Activated effector memory CD4-positive, alpha-beta T cell treated with Interleukin-2 at 50 U/mL for 16 hours (primary cell): ENCODE measurements around the gene USP21.
A peak's percentile ranks its signal among the peaks of the same experiment; 100 is the strongest.

Experiments used
- DNase-seq: peaks from one replicate; pipeline ENCODE4 v3.0.0-alpha.2; 2020

The USP21 gene

GRCh38 chr1:161172349-161172748 lies 13.0 kb downstream of the USP21 start:
- no peak for DNase-seq

DNA sequence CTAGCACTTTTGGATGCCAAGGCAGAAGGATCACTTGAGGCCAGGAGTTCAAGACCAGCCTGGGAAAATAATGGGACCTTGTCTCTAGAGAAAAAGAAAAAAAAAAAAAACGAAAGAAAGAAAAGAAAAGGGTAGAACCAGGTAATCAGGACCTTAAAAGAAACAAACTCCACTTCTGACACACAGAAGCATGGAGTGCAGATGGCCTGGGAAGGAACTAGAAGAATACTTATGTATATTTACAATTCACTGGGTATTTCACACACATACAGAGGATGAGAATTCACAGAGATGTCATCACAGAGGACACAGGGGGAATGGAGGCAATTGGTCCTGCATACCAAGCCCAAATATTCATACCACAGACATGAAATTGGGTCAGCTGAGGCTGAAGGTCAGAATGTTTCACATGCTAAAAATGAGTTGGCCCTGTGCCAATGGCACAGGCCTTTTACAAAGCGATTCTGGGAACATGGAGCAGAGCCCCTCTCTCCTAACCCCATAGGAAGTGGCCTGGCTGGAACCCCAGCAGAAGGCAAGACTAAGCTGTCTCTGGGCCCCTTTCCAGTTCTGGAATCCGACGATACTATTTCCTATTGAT lies 13.6 kb downstream of the USP21 start:
- no peak for DNase-seq

GRCh38 chr1:161173711-161174110 lies 14.4 kb downstream of the USP21 start:
- no peak for DNase-seq

DNA sequence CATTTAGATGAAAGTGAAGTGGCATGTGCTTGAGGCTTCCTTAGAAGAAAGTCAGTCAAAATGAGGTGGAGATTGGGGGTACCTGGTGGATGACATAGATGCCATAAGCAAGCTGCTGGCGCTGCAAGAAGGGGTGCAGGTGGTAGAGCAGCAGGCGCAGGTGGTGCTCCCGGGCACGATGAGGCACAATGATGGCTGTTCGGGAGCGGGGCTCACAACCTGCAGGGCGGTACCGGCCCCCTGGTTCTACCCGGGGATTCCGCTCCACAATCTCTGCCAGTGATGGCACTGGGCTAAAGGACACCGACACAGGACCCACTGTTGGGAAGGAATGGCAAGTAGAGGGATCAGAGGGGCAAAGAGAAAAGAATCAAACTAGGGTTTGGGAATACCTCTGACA lies 15.6 kb downstream of the USP21 start:
- DNase-seq: no peak

GRCh38 chr1:161175771-161176453 lies 16.6 kb downstream of the USP21 start:
- no peak for DNase-seq

DNA sequence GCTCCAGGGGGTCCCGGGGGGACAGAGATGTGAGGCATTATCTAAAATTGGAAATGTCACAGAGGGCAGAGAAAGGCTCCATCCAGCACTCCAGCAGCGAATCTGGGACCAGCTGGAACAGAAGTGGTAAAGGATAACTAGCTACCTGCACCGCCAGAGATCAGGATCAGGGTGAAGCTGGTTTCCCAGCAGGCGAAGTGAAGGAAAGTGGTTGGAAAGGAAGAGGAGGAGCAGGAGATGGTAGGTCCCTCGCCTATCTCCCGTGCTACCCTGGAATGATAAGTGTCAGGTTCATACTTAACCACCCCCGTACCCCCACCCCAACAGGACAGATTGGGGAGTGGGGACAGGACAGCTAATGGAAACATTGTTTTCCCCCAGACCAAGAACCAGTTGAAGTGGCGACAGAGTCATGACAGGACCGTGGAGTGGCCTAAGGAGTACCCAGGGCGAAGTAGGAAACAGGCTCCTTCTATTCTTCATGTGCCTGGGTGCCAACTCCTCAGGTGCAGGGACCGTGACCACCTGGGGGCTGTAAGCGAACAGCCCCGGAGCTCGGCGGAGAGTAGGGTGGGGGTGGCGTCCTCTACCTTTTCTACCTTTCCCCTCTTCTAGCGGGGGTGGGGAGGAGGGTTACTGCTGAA lies 17.3 kb downstream of the USP21 start:
- DNase-seq: no peak

DNA sequence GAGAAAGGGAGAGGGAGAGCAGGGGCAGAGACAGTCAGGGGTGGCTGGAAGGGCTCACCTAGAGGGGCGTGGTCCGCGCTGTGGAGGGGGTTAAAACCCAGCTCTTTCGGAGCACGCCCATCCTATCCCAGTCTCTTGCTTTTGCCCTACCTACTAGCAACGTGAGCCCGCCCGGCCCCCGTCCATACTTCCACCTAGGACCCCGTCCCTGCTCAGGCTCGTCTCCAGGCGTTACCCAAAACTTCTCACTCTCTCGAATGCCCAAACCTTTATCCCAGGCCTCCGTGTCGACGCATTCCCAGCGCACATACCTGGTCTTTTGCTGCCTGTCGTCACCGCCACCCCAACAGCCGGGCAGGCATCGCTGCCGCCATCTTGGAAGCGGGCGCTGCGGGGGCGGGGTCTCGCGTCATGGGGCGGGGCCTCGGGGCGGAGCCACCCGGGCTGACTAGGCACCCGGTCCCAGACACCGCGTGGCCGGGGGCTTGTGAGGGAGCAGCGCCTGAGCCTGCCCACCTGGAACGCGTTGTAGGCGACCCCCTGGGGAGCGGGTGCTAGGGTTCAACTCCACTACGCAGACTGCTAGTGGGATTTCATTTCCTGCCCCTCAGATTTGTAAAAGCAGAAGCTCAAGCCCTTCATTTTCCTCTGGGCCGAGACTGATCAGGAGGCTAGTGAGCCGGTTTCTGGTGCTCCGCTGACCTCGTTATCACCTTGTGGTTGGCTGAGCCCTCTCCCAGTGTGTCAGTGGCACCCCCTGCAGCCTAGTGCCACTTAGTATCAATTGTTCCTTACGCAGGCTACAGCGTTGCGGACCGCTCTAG lies 18.0 kb downstream of the USP21 start, which contains the start of gene B4GALT3:
B4GALT3 (minus strand) TSS at position 396 of the 824 bp plus-strand sequence. CDS start 1,447 bp downstream, outside the sequence.
- peak; percentile 92 for DNase-seq

- DNase-seq: no peak
Measured at GRCh38 chr1:161177936-161178244, 18.6 kb downstream of the USP21 start.

DNA sequence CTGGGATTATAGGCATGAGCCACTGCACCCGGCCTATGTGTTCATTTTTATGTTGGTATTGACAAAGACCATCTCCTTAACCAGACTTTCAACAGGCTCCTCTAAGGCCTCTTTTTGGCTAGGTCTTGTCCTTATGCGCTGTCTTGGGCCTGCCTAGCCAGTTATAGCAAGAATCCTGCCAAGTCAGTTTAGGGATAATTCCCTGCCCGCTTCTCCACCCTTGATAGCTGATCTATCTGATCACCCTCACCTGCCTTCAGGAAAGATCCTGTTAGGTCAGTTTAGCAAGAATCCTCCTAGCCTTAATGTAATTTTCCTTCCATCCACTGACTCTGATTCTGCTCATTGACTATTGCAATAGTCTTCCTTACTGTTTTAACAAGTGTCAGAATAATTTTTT lies 20.4 kb downstream of the USP21 start:
- DNase-seq: no peak

DNA sequence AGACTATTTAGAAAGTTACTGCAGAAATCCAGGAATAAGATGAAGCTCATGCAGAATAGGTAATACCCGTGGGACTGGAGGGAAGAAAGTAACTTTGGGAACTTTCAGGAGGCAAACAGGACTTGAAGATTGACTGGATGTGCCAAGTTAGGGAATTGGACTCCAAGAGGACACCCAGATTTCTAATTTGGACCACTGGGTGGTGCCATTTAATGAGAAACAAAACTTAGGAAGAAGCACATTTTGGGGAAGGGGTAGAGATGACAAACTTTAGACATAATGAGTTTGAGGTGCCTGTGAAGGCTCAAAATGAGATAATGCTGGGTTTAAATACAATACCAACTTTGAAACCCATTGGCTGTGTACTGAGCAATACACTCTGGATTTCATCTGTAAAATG lies 21.3 kb downstream of the USP21 start:
- no peak for DNase-seq

DNA sequence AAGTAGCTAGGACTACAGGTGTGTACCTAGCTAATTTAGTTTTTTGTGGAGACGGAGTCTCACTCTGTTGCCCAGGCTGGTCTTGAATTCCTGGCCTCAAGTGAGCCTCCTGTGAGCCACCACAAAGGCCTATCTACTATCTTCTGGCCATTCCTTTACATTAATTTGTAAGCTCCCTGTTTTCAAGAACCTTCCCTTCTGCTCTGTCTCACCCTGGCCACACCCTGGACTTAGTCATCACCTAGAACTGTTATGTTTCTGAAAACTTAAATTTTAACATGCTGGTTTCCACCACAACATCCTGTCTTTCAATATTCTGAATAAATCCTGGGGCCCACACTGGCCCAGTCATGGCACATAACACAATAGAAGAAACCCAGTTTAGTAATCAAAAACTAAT lies 22.9 kb downstream of the USP21 start:
- peak; percentile 51 for DNase-seq

DNA sequence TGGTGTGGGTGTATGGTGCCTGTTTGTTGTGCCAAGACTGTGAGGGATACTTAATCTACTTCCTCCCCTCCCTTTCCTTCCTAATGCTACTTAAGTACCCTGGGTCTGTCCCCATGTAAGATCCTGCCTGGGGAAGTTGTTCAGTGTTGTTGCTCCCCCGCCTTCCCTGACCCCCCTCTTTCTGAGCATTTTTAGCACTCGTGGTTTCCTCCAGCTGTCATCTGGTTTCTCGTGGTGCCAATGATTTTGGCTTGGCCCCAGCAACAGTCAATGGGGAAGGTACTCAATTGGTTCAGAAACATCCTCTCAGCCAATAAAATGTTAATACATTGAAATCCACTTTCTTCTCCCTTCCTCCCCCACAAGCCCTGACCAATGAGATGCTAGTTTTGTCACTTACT lies 26.0 kb downstream of the USP21 start:
- DNase-seq: peak; percentile 71

DNA sequence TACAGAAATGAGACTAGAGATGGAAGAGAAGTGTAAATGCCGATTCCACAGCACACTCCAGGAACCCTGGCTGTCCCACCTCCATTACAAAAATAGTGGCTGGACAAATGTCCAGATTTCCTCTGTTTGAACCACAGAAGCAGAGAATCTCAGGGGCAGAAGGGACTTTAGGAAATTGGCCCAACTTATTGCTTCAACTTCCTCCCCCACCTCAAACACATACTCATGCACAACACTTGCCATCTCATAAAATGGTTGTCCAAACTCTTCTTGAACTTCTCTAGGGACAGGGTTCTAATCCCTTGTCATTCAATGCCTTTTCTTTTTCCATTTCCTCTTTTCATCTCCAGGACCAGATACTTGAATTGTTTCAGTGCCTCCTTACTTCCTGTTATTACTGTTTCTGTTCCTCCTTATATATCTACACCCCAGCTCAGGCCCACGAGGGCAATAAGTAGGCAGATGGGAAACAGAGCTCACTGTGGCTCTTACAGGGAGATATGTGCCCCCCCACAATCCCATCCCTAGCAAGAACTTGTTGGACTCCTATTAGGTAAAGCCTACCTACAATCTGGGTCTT lies 26.5 kb downstream of the USP21 start:
- DNase-seq: no peak

- DNase-seq: no peak
Measured at GRCh38 chr1:161187311-161187710, 28.0 kb downstream of the USP21 start.

DNA sequence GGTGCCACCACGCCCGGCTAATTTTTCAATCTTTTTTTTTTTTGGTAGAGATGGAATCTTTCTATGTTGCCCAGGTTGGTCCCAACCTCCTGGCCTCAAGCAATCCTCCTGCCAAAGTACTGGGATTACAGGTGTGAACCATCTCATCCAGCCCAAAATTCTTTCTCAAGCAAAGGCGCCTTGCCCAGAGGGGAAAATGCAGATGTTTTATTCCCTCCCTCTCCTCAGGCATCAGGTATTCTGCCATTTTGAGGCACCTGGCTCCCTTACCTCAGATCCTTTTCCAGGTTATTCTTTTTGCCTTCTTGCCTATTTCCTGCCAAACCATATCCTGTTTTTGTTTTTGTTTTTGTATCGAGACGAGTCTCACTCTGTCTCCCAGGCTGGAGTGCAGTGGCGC lies 29.1 kb downstream of the USP21 start:
- no peak for DNase-seq

DNA sequence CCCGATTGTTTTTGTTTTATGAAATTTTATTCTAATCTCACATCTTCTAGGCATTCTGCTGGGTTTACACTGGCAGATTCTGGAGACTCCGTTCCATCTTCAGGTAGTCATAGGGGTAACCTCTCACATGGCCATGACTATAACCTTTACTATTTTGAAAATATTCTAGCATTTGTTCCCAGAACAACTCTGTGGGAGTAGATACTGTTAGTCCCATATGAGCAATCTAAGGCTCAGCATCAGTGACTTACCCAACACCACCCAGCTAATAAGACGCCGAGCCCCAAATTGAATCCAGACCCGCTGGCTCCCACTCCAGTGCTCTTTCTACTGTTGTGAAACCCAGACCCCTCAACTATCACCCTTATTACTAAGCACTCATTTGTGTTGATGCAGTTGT lies 29.7 kb downstream of the USP21 start:
- DNase-seq: no peak

DNA sequence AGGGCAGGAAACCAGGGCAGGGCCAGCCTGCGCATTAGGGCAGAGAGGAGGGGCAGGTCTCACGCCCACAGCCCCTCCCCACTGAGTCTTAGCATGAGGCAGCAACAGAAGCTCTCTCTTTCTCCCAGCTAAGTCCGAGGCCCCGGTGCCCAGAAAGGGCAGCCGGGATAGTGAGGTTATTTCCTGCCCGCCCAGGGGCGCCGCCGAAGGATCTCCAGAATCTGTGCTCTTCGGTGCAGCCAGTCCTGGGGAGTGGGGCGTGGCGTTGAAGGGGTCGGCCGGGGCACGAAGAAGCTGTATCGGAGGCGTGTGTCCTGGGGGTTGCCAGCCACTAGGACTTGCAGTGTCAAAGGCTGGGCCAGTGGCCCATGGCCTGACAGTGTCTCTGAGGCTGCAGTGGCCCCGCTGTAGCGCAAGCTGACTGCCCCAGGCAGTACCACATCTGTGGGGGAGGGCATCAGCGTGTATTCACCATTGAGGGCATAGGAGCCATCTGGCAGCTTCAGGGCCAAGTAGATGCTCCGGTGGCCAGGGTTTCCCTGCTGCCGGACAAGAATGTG lies 31.7 kb downstream of the USP21 start:
- DNase-seq: no peak

DNA sequence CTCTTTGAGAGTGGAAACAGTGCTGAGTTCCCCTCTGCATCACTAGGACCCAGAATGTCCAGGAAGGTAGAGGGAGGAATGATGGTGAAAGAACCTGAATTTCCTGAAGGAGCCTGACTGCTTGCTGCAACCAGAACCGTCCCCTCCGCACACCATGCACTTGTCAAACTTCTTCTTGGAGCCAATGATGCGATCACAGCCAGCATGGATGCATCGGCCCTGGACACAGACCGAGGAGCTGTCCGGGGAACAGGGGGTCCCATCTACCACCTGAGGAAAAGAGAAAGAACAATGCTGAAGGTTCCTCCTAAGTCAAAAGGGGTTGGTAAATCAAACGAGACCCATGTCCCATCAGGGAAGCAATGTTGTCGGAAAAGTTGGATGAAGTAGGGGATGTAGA lies 32.7 kb downstream of the USP21 start:
- DNase-seq: no peak

DNA sequence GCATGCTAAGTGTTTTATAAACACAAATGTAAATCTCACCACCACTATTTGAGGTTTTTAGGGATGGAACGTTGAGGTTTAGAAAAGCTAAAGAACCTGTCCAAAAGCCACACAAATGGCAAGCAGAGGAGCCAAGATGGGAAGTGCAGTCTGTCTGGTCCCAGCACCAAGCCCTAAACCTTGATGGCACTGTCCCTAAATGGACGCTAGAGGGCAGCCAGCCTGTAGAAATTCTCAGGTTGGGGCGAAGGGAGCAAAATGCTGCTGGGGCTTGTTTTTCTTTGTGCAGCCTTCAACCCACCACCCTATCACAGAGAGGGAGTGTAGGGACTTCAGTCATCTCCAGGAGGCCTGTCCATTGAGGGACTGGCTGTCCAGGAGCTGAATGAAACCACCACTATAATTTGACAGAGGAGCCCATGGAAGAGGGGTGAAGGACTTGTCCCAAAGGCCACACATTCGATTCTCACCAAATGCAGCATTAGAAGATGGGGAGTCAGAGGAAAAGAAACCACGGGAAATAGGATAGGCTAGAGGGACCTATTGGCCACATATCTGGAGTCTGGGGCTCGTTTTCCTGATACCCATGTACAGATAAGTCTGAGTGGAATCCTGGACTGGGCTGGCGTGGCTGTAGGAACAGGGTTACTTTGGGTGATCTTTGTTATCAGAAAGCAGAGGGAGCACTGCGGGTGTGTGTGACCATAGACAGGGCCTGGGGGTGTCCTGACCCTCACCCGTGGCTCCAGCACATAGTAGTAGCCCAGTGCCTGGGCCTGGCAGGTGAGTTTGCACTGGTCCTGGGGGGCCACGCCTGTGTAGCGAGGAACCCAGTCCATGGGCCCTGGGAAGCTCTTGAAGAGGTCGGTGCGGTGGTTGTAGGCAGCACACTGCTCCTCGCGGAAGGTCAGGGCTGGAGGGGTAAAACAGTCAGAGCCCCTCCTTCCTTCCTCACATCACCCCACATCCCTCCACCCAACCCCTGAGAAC lies 33.5 kb downstream of the USP21 start:
- peak; percentile 57 for DNase-seq

DNA sequence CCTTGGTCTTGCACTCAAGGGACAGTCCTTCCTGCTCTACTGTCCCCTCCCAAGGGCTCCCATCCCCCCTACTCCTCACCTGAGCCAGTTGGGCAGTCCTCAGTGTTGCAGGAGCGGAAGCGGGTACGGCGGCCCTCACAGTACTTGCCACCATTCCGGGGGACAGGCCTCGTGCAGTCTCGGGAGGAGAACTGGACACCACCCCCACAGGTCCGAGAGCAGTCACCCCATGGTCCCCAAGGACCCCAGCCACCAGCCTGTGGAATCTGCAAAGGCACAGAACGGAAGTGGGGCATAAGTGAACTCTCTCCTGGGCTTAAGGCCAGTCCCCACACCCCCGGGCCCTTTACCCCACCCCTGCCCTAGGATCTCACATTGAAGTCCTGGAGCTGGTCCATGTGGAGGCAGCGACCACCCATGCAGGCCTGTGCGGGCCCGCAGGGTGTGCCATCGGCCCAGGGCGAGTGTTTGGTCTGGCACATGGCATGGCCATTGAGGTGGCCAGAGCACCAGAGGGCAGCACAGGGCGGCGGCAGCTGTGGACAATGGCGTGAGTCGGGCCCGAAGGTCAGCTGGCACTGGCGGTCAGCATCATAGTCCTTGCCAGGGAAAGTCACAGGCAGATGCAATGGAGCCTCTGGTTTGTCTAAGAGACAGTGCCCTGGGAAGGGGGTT lies 34.4 kb downstream of the USP21 start:
- DNase-seq: no peak

GRCh38 chr1:161195171-161195570 lies 35.9 kb downstream of the USP21 start:
- DNase-seq: no peak
